NCI-H345 (cell line): ENCODE data around the gene TFPI.
A peak's percentile ranks its signal among the peaks of the same experiment; 100 is the strongest.
"Not testable (repeated sequence)": the region's sequence is repeated elsewhere in the genome, so short reads cannot be mapped to it uniquely, and the experiment has no call there.

Source experiments
- DNase-seq: peaks from one replicate; lab custom pipeline; 2025; lab: John Stamatoyannopoulos, UW

The TFPI gene

GRCh38 chr2:187554011-187554703, at the start of gene TFPI:
TFPI (minus strand) TSS chr2:187554435; CDS start chr2:187503768, 50,667 bp downstream.
- DNase-seq = no peak

- DNase-seq = no peak
Measured at GRCh38 chr2:187594801-187595200, 40.6 kb upstream of the TFPI start.

- DNase-seq = no peak
Measured at GRCh38 chr2:187593697-187594096, 39.5 kb upstream of the TFPI start.

- no peak for DNase-seq
Measured at GRCh38 chr2:187593098-187593497, 38.9 kb upstream of the TFPI start.

GRCh38 chr2:187590175-187590574, 35.9 kb upstream of the TFPI start:
- no peak for DNase-seq

GRCh38 chr2:187586011-187586641, 31.9 kb upstream of the TFPI start:
- no peak for DNase-seq

GRCh38 chr2:187581125-187581896, 27.1 kb upstream of the TFPI start:
- peak; percentile 46 for DNase-seq

- DNase-seq = peak; percentile 47
Measured at GRCh38 chr2:187580462-187581124, 26.4 kb upstream of the TFPI start.

GRCh38 chr2:187577310-187577709, 23.1 kb upstream of the TFPI start:
- no peak for DNase-seq

- DNase-seq = no peak
Measured at GRCh38 chr2:187576906-187577305, 22.7 kb upstream of the TFPI start.

- no peak for DNase-seq
Measured at GRCh38 chr2:187575751-187576067, 21.5 kb upstream of the TFPI start.

GRCh38 chr2:187574969-187575750, 20.9 kb upstream of the TFPI start:
- DNase-seq = no peak

- no peak for DNase-seq
Measured at GRCh38 chr2:187573722-187574121, 19.5 kb upstream of the TFPI start.

- not testable (repeated sequence) for DNase-seq
Measured at GRCh38 chr2:187571996-187572395, 17.8 kb upstream of the TFPI start.

- DNase-seq = no peak
Measured at GRCh38 chr2:187569571-187569970, 15.3 kb upstream of the TFPI start.

GRCh38 chr2:187569042-187569441, 14.8 kb upstream of the TFPI start:
- no peak for DNase-seq

- no peak for DNase-seq
Measured at GRCh38 chr2:187567126-187567525, 12.9 kb upstream of the TFPI start.

- DNase-seq = no peak
Measured at GRCh38 chr2:187566712-187567111, 12.5 kb upstream of the TFPI start.

GRCh38 chr2:187566266-187566665, 12.0 kb upstream of the TFPI start:
- no peak for DNase-seq

GRCh38 chr2:187565618-187566017, 11.4 kb upstream of the TFPI start:
- not testable (repeated sequence) for DNase-seq

- DNase-seq = not testable (repeated sequence)
Measured at GRCh38 chr2:187556493-187556892, 2.3 kb upstream of the TFPI start.

GRCh38 chr2:187554704-187555082, 458 bp upstream of the TFPI start:
- DNase-seq = no peak
